Thyroid gland (tissue), 4 donors: ENCODE data around the gene TEX261.

Source experiments
- CTCF ChIP-seq, 6 experiments: fragments of 200-600 bp in 3 of 6; fragments of 450-650 bp in 3 of 6; sonication (generic) in 3 of 6; IDR thresholded peaks; one replicate each; pipeline ENCODE4 v1.5.1; 2016 to 2019; ENCODE audit warnings: antibody characterized with exemption in 6 of 6, mild to moderate bottlenecking in 2 of 6, inconsistent platforms in 1 of 6, moderate library complexity in 1 of 6
- POLR2A ChIP-seq, 2 donors: fragments of 450-650 bp; IDR thresholded peaks; one replicate each; pipeline ENCODE4 v1.6.1; 2017; ENCODE audit warnings: antibody characterized with exemption in 2 of 2, mild to moderate bottlenecking in 2 of 2, moderate library complexity in 1 of 2

DNA sequence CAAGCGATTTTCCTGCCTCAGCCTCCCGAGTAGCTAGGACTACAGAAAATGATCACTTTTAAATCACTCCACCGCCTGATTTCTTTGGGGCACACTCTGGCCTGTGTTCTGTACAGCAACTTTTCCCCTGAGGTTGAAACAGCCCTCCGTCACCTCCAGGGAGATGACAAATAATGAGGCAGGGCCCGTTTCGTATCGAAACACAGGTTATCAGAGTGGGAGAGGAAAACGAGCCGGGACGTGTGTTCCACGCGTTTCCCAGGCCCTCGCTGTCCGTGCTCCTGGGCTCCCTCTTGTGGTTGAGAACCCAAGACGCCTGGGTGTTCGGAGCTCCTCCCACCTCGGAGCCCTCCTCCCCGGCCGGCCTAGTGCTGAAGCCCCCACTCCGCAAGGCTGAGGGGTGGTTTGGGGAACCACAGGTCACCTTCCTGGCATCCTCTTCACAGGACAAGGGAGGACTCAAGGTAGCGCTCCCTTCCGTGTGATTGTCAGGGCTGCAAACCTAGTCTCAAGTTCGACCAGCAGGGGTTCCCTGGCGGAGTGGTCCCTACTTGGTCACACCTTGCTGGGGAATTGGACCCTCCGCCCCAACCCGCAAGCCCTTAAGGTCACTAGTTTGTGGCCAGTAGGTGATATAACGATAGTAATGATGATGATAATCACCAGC lies 46.2 kb downstream of the TEX261 start:
- TF ChIP-seq CTCF (IDR thresholded peaks at IDR 0.05) (peak; percentile 55 to 92 (median 74)), POLR2A (IDR thresholded peaks at IDR 0.05) (no peak)
